ENCODE results near the gene SPON1.

- TF ChIP-seq CTCF (IDR thresholded peaks at IDR 0.05): no peak
- no peak for TF ChIP-seq POLR2A (IDR thresholded peaks at IDR 0.05)
- TF ChIP-seq EP300 (IDR thresholded peaks at IDR 0.05): no peak
Measured at GRCh38 chr11:13966013-13966412, 3.5 kb downstream of the SPON1 start.
